Aorta (tissue), 5 donors: ENCODE measurements around the gene IDE. TPM values are rescaled to one million over a fixed set of nuclear protein-coding genes. Genes with fewer than 3 reads are reported as not detected.
"Not testable (repeated sequence)": the region's sequence is repeated elsewhere in the genome, so short reads cannot be mapped to it uniquely, and the experiment has no call there.

Experiments
- ATAC-seq: fragments of 200-7000 bp; cut with Tn5 transposase; one replicate; pipeline ENCODE4 v1.9.1; 2022; ENCODE audit warnings: moderate library complexity; ENCODE audit not compliant: low FRiP score
- DNase-seq, 2 donors: peaks; one replicate each; pipeline ENCODE4 v3.0.0-alpha.2; 2020
- H3K27ac ChIP-seq, 2 donors: one replicate each; pipeline ENCODE4 v1.5.1; 2013; ENCODE audit warnings: low read length in 2 of 2, mild to moderate bottlenecking in 2 of 2, moderate library complexity in 2 of 2, control low read depth in 1 of 2, inconsistent platforms in 1 of 2, low read depth in 1 of 2
- H3K27me3 ChIP-seq, 2 donors: one replicate each; pipeline ENCODE4 v1.6.1; 2013; ENCODE audit warnings: control low read depth in 1 of 2, low read length in 1 of 2, mild to moderate bottlenecking in 1 of 2, moderate library complexity in 1 of 2; ENCODE audit not compliant: insufficient read depth in 2 of 2, control insufficient read depth in 1 of 2
- H3K36me3 ChIP-seq, 2 donors: one replicate each; pipeline ENCODE4 v1.6.1; 2013; ENCODE audit warnings: control low read depth in 1 of 2, low read length in 1 of 2, mild to moderate bottlenecking in 1 of 2; ENCODE audit not compliant: insufficient read depth in 2 of 2, control insufficient read depth in 1 of 2
- H3K4me1 ChIP-seq, 2 donors: one replicate each; pipeline ENCODE4 v1.6.1; 2013; ENCODE audit warnings: low read length in 2 of 2, control low read depth in 1 of 2, mild to moderate bottlenecking in 1 of 2, moderate library complexity in 1 of 2; ENCODE audit not compliant: insufficient read depth in 2 of 2, control insufficient read depth in 1 of 2
- H3K4me3 ChIP-seq, 2 donors: one replicate each; pipeline ENCODE4 v1.5.1; 2013; ENCODE audit warnings: low read length in 2 of 2, control low read depth in 1 of 2, mild to moderate bottlenecking in 1 of 2
- H3K9me3 ChIP-seq: one replicate; pipeline ENCODE4 v1.6.1; 2013; ENCODE audit warnings: mild to moderate bottlenecking, low read length; ENCODE audit not compliant: control insufficient read depth
- WGBS, 2 donors: extraction: QIAGEN DNeasy Blood & Tissue Kit; methylation state at CpG; one replicate each; pipeline ENCODE4 v1.1.7; 2013; 5-methylcytosine and 5-hydroxymethylcytosine counted together
- intact Hi-C, 2 donors: fragments of 100-400 bp; cut with DNase I; formaldehyde crosslinking; loops; one replicate each; pipeline versions ENCODE4 v1.14.2 to v1.15.0; 2022
- polyA plus RNA-seq, 2 donors: library from polyadenylated mRNA; stranded (reverse); fragments of 200-250 nt; gene quantifications; one replicate each; pipeline ENCODE4 v1.2.3, GENCODE V29; 2013
- total RNA-seq, 2 donors: library from RNA; stranded (reverse); fragmentation: NEBNext Ultra II Directional; extraction: Animal tissue kit (Norgen Biotek cat#: 25700); gene quantifications; one replicate each; pipeline ENCODE4 v1.2.1, GENCODE V29; 2021
- donor health status: healthy with polysubstance abuse.
- donor health status: Bipolar disorder and iron deficiency.
- donor health status: DM: no; HTN: no; CAD: no.
- donor health status: DM: no; HTN: no; CAD: no.
- donor health status: DM: yes; HTN: yes; CAD: no.

Gene IDE
- total and polyA plus RNA-seq, 4 donors, result 8.8 to 42.3 (median 21.0) TPM

- Histone ChIP-seq H3K36me3 (no peaks in the 10 kb centered on the region), H3K4me1 (peaks cover 4 to 14% of the 10 kb centered on the region in 2 donors), H3K27ac (peak overlapping the region in 1 of 2 donors; percentile 9), H3K9me3 (no peaks in the 10 kb centered on the region), H3K4me3 (peak overlapping the region; percentile 90 to 95), H3K27me3 (no peaks in the 10 kb centered on the region)
- no peak for DNase-seq
- no peak for ATAC-seq
- WGBS, 2 donors, result 49 to 58% methylated on average over 8 of the region's 8 CpGs
- intact Hi-C loops, result no loop called here
Observed at GRCh38 chr10:92572362-92573090, 1.4 kb downstream of the IDE start.

GRCh38 chr10:92571649-92572048 lies 2.2 kb downstream of the IDE start:
- Histone ChIP-seq H3K27ac (no peak overlapping the region), H3K9me3 (no peaks in the 10 kb centered on the region), H3K4me3 (no peak overlapping the region), H3K27me3 (no peaks in the 10 kb centered on the region), H3K36me3 (no peaks in the 10 kb centered on the region), H3K4me1 (peaks cover 4 to 14% of the 10 kb centered on the region in 2 donors)
- WGBS, 2 donors, result 47 to 50% methylated on average over 2 of the region's 2 CpGs
- intact Hi-C loops, result no loop called here
- ATAC-seq, result no peak
- no peak for DNase-seq

GRCh38 chr10:92569663-92570062 lies 4.2 kb downstream of the IDE start:
- H3K27ac ChIP-seq, H3K4me3 ChIP-seq, ATAC-seq, H3K27me3 ChIP-seq, intact Hi-C loops, H3K36me3 ChIP-seq, DNase-seq, H3K9me3 ChIP-seq: not testable (repeated sequence)
- 93 to 94% methylated on average over 5 of the region's 5 CpGs for WGBS, 2 donors
- H3K4me1 ChIP-seq, result peaks cover 2 to 14% of the 10 kb centered on the region in 2 donors

- Histone ChIP-seq H3K27ac (no peak overlapping the region), H3K27me3 (no peaks in the 10 kb centered on the region), H3K36me3 (no peaks in the 10 kb centered on the region), H3K4me3 (no peak overlapping the region), H3K9me3 (no peaks in the 10 kb centered on the region), H3K4me1 (peaks cover 2 to 14% of the 10 kb centered on the region in 2 donors)
- 81 to 89% methylated on average over 2 of the region's 2 CpGs for WGBS, 2 donors
- ATAC-seq (no peak), DNase-seq (no peak)
- intact Hi-C loops, result no loop called here
Observed at GRCh38 chr10:92569071-92569470, 4.8 kb downstream of the IDE start.

- intact Hi-C loops, result no loop called here
- no peaks in the 10 kb centered on the region for H3K27me3 ChIP-seq
- WGBS, 2 donors, result 88 to 91% methylated on average over 4 of the region's 4 CpGs
- no peaks in the 10 kb centered on the region for H3K9me3 ChIP-seq
- H3K4me1 ChIP-seq, result peaks cover 2 to 14% of the 10 kb centered on the region in 2 donors
- no peak for DNase-seq
- no peak overlapping the region for H3K27ac ChIP-seq
- no peak overlapping the region for H3K4me3 ChIP-seq
- ATAC-seq, result no peak
- no peaks in the 10 kb centered on the region for H3K36me3 ChIP-seq
Observed at GRCh38 chr10:92567952-92568600, 5.8 kb downstream of the IDE start.

GRCh38 chr10:92562424-92562823 lies 11.5 kb downstream of the IDE start:
- Histone ChIP-seq H3K9me3 (no peaks in the 10 kb centered on the region), H3K27ac (no peak overlapping the region), H3K4me3 (no peak overlapping the region), H3K4me1 (no peaks in the 10 kb centered on the region), H3K27me3 (no peaks in the 10 kb centered on the region), H3K36me3 (no peaks in the 10 kb centered on the region)
- DNase-seq (no peak), ATAC-seq (no peak)
- intact Hi-C loops, result no loop called here

- 94 to 95% methylated on average over 4 of the region's 4 CpGs for WGBS, 2 donors
- no peak for ATAC-seq
- H3K4me3 ChIP-seq, result no peak overlapping the region
- no peaks in the 10 kb centered on the region for H3K4me1 ChIP-seq
- peaks cover 3% of the 10 kb centered on the region for H3K9me3 ChIP-seq
- H3K27me3 ChIP-seq, result peaks cover 0 to 2% of the 10 kb centered on the region in 2 donors
- no peak overlapping the region for H3K27ac ChIP-seq
- intact Hi-C loops, result no loop called here
- DNase-seq, result no peak
- H3K36me3 ChIP-seq, result peaks cover 3% of the 10 kb centered on the region in 2 donors
Observed at GRCh38 chr10:92559046-92559445, 14.8 kb downstream of the IDE start.

- 98 to 100% methylated on average over 2 of the region's 2 CpGs for WGBS, 2 donors
- Histone ChIP-seq H3K27ac (no peak overlapping the region), H3K4me3 (no peak overlapping the region), H3K36me3 (peaks cover 3 to 4% of the 10 kb centered on the region in 2 donors), H3K9me3 (peaks cover 3% of the 10 kb centered on the region), H3K27me3 (peaks cover 0 to 2% of the 10 kb centered on the region in 2 donors), H3K4me1 (no peaks in the 10 kb centered on the region)
- intact Hi-C loops, result no loop called here
- DNase-seq (no peak), ATAC-seq (no peak)
Observed at GRCh38 chr10:92553959-92554358, 19.9 kb downstream of the IDE start.

GRCh38 chr10:92552310-92552709 lies 21.6 kb downstream of the IDE start:
- no peak overlapping the region for H3K4me3 ChIP-seq
- H3K9me3 ChIP-seq, result peaks cover 3% of the 10 kb centered on the region
- peaks cover 0 to 2% of the 10 kb centered on the region in 2 donors for H3K27me3 ChIP-seq
- no peak overlapping the region for H3K27ac ChIP-seq
- ATAC-seq (no peak), DNase-seq (no peak)
- intact Hi-C loops, result no loop called here
- peaks cover 3 to 4% of the 10 kb centered on the region in 2 donors for H3K36me3 ChIP-seq
- 84 to 90% methylated on average over 5 of the region's 5 CpGs for WGBS, 2 donors
- H3K4me1 ChIP-seq, result no peaks in the 10 kb centered on the region
